ENCODE results near the gene SYNRG. TPM values are rescaled to one million over a fixed set of nuclear protein-coding genes. Genes with fewer than 3 reads are reported as not detected.
"Not testable (repeated sequence)": the region's sequence is repeated elsewhere in the genome, so short reads cannot be mapped to it uniquely, and the experiment has no call there.

The SYNRG gene
- total RNA-seq, 1 donor from 2014 or later, result 89.8 TPM

DNA sequence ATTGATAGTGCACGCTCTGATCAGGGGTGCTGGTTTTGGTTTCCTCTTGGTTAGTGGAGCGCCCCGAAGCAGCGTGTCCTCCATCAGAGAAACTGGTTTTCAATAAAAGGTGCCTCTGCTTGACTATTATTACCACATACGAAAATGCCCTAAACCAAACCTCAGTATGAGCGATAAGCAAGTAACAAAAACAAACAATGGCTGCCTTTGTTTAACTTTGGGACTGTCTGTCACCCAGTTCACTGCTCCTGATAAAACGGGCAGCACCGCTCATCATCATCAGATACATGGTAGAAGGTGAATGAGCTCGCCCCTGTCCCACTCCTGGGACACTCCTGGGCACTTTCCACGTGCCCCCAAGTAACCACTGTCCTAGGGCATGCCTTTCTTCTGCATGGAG lies 95.5 kb downstream of the SYNRG start:
- CTCF ChIA-PET, result no interaction called here

DNA sequence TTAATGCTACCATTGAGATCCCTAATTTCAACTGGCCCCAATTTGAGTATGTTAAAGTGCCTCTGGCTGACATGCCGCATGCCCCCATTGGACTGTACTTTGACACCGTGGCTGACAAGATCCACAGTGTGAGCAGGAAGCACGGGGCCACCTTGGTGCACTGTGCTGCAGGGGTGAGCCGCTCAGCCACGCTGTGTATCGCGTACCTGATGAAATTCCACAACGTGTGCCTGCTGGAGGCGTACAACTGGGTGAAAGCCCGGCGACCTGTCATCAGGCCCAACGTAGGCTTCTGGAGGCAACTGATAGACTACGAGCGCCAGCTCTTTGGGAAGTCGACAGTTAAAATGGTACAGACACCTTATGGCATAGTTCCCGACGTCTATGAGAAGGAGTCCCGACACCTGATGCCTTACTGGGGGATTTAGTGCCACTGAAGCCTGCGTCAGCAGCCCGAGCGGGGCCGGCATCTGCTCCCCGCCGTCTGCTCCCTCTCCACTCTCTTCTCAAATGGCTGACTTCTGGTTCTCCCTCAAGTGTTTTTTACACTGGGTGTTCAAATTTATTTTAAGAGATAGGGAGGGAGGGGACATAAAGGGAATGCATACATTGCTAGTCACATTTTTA lies 96.7 kb downstream of the SYNRG start:
- DNase-seq (no peak), ATAC-seq (ENCODE audit: low read depth) (no peak)
- TF ChIP-seq CTCF (IDR thresholded peaks at IDR 0.05), result no peak
- H3K4me1 Mint-ChIP-seq, result no peaks in the 10 kb centered on the region
- no peaks in the 10 kb centered on the region for H3K27me3 Mint-ChIP-seq
- intact Hi-C loops (cut with micrococcal nuclease), result no loop called here
- ChIA-PET POLR2A (no interaction called here), CTCF (no interaction called here)
- peaks cover 45% of the 10 kb centered on the region for H3K36me3 Mint-ChIP-seq (ENCODE audit: low read depth)
- no peak overlapping the region for H3K27ac Mint-ChIP-seq
- H3K4me3 Mint-ChIP-seq, result no peak overlapping the region
- H3K9me3 Mint-ChIP-seq, result no peaks in the 10 kb centered on the region

More for the DNA sequence above, 95.5 kb downstream of the SYNRG start:
- Mint-ChIP-seq H3K27ac (no peak overlapping the region), H3K4me1 (no peaks in the 10 kb centered on the region), H3K36me3 (ENCODE audit: low read depth) (peaks cover 57% of the 10 kb centered on the region), H3K9me3 (no peaks in the 10 kb centered on the region), H3K27me3 (no peaks in the 10 kb centered on the region), H3K4me3 (no peak overlapping the region)
- ATAC-seq (ENCODE audit: low read depth) (no peak), DNase-seq (no peak)
- no peak for TF ChIP-seq CTCF (IDR thresholded peaks at IDR 0.05)
- intact Hi-C loops (cut with micrococcal nuclease), result no loop called here
- POLR2A ChIA-PET, result no interaction called here

DNA sequence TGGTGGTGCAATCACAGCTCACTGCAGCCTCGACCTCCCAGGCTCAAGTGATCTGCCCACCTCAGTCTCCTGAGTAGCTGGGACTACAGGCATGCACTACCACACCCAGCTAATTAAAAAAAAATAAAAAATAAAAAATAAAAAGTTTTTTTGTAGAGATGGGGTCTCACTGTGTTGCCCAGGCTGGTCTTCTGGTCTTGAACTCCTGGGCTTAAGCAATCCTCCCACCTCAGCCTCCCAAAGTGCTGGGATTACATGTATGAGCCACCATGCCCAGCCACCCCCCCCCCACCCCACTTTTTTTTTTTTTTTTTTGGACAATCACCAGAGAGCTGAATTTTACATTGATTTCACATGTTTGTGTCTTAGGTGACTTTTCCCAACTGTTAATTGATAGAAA lies 97.6 kb downstream of the SYNRG start:
- DNase-seq; CTCF ChIA-PET; H3K27me3 Mint-ChIP-seq; H3K27ac Mint-ChIP-seq; H3K4me1 Mint-ChIP-seq; intact Hi-C loops (cut with micrococcal nuclease); H3K4me3 Mint-ChIP-seq; ATAC-seq (ENCODE audit: low read depth); H3K9me3 Mint-ChIP-seq: not testable (repeated sequence)
- peaks cover 38% of the 10 kb centered on the region for H3K36me3 Mint-ChIP-seq (ENCODE audit: low read depth)
- POLR2A ChIA-PET, result interaction anchor here (0.6 to 0.7 kb wide), 2 partner anchors 15 to 808 kb away, joined by 3 to 4 read pairs; no protein-coding TSS in a partner anchor

DNA sequence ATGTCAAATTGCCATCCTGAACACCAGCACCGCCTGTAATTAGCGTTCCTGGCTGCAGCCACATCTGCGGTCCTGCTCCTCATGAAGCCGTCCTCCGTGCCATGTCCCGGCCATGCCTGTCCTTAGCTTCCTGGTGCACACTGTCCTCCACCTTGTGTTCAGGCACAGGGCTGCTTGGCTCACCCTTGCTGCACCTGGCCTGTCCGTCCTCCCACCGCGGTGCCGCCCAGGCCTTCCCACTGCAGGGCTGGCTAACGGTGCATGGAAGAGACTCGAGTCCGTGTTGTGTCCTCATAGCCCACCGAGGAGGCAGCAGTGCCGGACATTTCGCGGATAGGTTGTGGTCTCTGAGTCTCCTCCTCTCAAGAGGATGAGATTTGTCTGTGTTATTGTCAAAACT lies 99.2 kb downstream of the SYNRG start:
- POLR2A ChIA-PET, result no interaction called here

GRCh38 chr17:37507111-37507510 lies 102.1 kb downstream of the SYNRG start:
- no peak for ATAC-seq (ENCODE audit: low read depth)
- Mint-ChIP-seq H3K27ac (no peak overlapping the region), H3K4me1 (no peaks in the 10 kb centered on the region), H3K27me3 (no peaks in the 10 kb centered on the region), H3K36me3 (ENCODE audit: low read depth) (peaks cover 3% of the 10 kb centered on the region), H3K9me3 (no peaks in the 10 kb centered on the region), H3K4me3 (no peak overlapping the region)
- no peak for TF ChIP-seq CTCF (IDR thresholded peaks at IDR 0.05)
- DNase-seq, result no peak
- ChIA-PET POLR2A (no interaction called here), CTCF (no interaction called here)
- intact Hi-C loops (cut with micrococcal nuclease), result no loop called here

More for the DNA sequence above, 99.2 kb downstream of the SYNRG start:
- no peaks in the 10 kb centered on the region for H3K9me3 Mint-ChIP-seq
- no peaks in the 10 kb centered on the region for H3K4me1 Mint-ChIP-seq
- DNase-seq (no peak), ATAC-seq (ENCODE audit: low read depth) (no peak)
- no peaks in the 10 kb centered on the region for H3K27me3 Mint-ChIP-seq
- TF ChIP-seq CTCF (IDR thresholded peaks at IDR 0.05), result no peak
- peaks cover 26% of the 10 kb centered on the region for H3K36me3 Mint-ChIP-seq (ENCODE audit: low read depth)
- CTCF ChIA-PET, result no interaction called here
- H3K4me3 Mint-ChIP-seq, result no peak overlapping the region
- no peak overlapping the region for H3K27ac Mint-ChIP-seq
- intact Hi-C loops (cut with micrococcal nuclease), result no loop called here

DNA sequence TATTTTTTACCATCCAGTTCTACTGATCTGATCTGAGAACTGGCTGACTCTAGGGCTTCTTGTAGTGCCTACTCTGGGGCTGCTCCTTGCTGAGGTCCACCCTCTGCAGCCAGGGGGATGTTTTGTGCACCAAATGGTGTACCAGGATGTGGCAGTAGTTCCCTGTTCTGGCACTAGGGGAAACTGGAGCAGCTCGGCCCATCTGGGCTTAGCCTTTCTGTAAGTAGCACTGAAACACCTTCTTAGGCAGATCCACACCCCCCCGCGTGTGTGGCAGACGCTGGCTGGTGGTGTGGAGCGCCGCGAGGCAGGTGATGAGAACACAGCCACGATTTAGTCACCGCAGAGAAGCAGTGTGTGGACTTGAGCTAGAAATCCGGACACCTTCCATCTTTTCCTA lies 102.5 kb downstream of the SYNRG start:
- intact Hi-C loops (cut with micrococcal nuclease), result no loop called here
- peak; percentile 52 for ATAC-seq (ENCODE audit: low read depth)

More for the DNA sequence above, 102.5 kb downstream of the SYNRG start:
- ChIA-PET CTCF (no interaction called here), POLR2A (no interaction called here)
- Mint-ChIP-seq H3K27me3 (no peaks in the 10 kb centered on the region), H3K4me1 (no peaks in the 10 kb centered on the region), H3K4me3 (no peak overlapping the region), H3K36me3 (ENCODE audit: low read depth) (no peaks in the 10 kb centered on the region), H3K9me3 (no peaks in the 10 kb centered on the region), H3K27ac (no peak overlapping the region)
- TF ChIP-seq CTCF (IDR thresholded peaks at IDR 0.05), result no peak
- DNase-seq, result no peak

Measured in activated B cell treated with CpG ODN at 0.5 μM for 24 hours (primary cell).